Kidney epithelial cell (primary cell): ENCODE measurements around the gene EDIL3. TPM values are rescaled to one million over a fixed set of nuclear protein-coding genes. Genes with fewer than 3 reads are reported as not detected.

Experiments used
- DNase-seq: peaks from one replicate; pipeline ENCODE4 v3.0.0-alpha.2; 2010; ENCODE audit warnings: low read depth
- H3K27me3 ChIP-seq: 2 replicates; pipeline ENCODE4 v1.6.0; 2011; ENCODE audit warnings: low read length; ENCODE audit not compliant: control insufficient read depth, insufficient read depth
- H3K36me3 ChIP-seq: 2 replicates; pipeline ENCODE4 v1.5.1; 2011; ENCODE audit warnings: low read length; ENCODE audit not compliant: control insufficient read depth, insufficient read depth
- H3K4me3 ChIP-seq: 2 replicates; pipeline ENCODE4 v1.5.1; 2011; ENCODE audit warnings: low read depth, mild to moderate bottlenecking, control low read depth, low read length
- CTCF ChIP-seq: IDR thresholded peaks from 2 replicates; pipeline ENCODE4 v1.5.1; 2011; ENCODE audit warnings: mild to moderate bottlenecking, moderate library complexity, low read length, control low read depth, inconsistent platforms; ENCODE audit not compliant: insufficient read depth, poor library complexity, severe bottlenecking
- total RNA-seq: library from RNA; depleted of rRNA; stranded (reverse); fragments of >200 nt; gene quantifications from 2 replicates; pipeline ENCODE4 v1.2.3, GENCODE V29; 2015

Gene EDIL3
- total RNA-seq, 1 donor from 2014 or later, result 41.7 TPM

- TF ChIP-seq CTCF, result no peak
- Histone ChIP-seq H3K4me3 (no peak overlapping the region), H3K27me3 (no peaks in the 10 kb centered on the region), H3K36me3 (no peaks in the 10 kb centered on the region)
- DNase-seq, result no peak
Observed at GRCh38 chr5:84017523-84018172, 367.0 kb downstream of the EDIL3 start.

GRCh38 chr5:84016085-84016484 lies 368.6 kb downstream of the EDIL3 start:
- TF ChIP-seq CTCF, result no peak
- H3K27me3 ChIP-seq, result no peaks in the 10 kb centered on the region
- H3K36me3 ChIP-seq, result no peaks in the 10 kb centered on the region
- H3K4me3 ChIP-seq, result no peak overlapping the region
- no peak for DNase-seq

- Histone ChIP-seq H3K4me3 (no peak overlapping the region), H3K27me3 (no peaks in the 10 kb centered on the region), H3K36me3 (no peaks in the 10 kb centered on the region)
- TF ChIP-seq CTCF, result no peak
- no peak for DNase-seq
Observed at GRCh38 chr5:84014966-84015365, 369.7 kb downstream of the EDIL3 start.

GRCh38 chr5:83993803-83994202 lies 390.9 kb downstream of the EDIL3 start:
- Histone ChIP-seq H3K4me3 (no peak overlapping the region), H3K27me3 (no peaks in the 10 kb centered on the region), H3K36me3 (no peaks in the 10 kb centered on the region)
- DNase-seq, result no peak
- no peak for TF ChIP-seq CTCF

- H3K27me3 ChIP-seq, result no peaks in the 10 kb centered on the region
- no peak for TF ChIP-seq CTCF
- H3K36me3 ChIP-seq, result no peaks in the 10 kb centered on the region
- H3K4me3 ChIP-seq, result no peak overlapping the region
- peak; percentile 16 for DNase-seq
Observed at GRCh38 chr5:83991566-83992224, 393.0 kb downstream of the EDIL3 start.

GRCh38 chr5:83988293-83988685 lies 396.4 kb downstream of the EDIL3 start:
- no peak for DNase-seq
- Histone ChIP-seq H3K4me3 (no peak overlapping the region), H3K36me3 (no peaks in the 10 kb centered on the region), H3K27me3 (no peaks in the 10 kb centered on the region)
- TF ChIP-seq CTCF, result no peak
